Thymus (tissue), 11 donors: Measurements from ENCODE around the gene STS. TPM values are rescaled to one million over a fixed set of nuclear protein-coding genes. Genes with fewer than 3 reads are reported as not detected.

Experiments used
- DNase-seq, 9 donors: peaks; one replicate each; pipeline ENCODE4 v3.0.0-alpha.2; 2013; ENCODE audit warnings: low spot score in 9 of 9, low read depth in 6 of 9, missing footprints in 1 of 9
- H3K27ac ChIP-seq, 2 donors: one replicate each; pipeline ENCODE4 v1.5.1; 2013; ENCODE audit warnings: control low read depth in 1 of 2, low read depth in 1 of 2, low read length in 1 of 2, mild to moderate bottlenecking in 1 of 2, moderate library complexity in 1 of 2
- H3K27me3 ChIP-seq, 2 donors: one replicate each; pipeline ENCODE4 v1.5.1; 2013; ENCODE audit warnings: low read length in 1 of 2; ENCODE audit not compliant: control insufficient read depth in 2 of 2, insufficient read depth in 1 of 2
- H3K36me3 ChIP-seq, 2 donors: one replicate each; pipeline ENCODE4 v1.5.1; 2013; ENCODE audit warnings: low read length in 1 of 2, mild to moderate bottlenecking in 1 of 2, moderate library complexity in 1 of 2; ENCODE audit not compliant: control insufficient read depth in 2 of 2, insufficient read depth in 2 of 2
- H3K4me1 ChIP-seq, 2 donors: one replicate each; pipeline ENCODE4 v1.5.1; 2013; ENCODE audit warnings: low read length in 2 of 2; ENCODE audit not compliant: control insufficient read depth in 2 of 2, insufficient read depth in 2 of 2
- H3K4me3 ChIP-seq, 2 donors: one replicate each; pipeline ENCODE4 v1.5.1; 2013; ENCODE audit warnings: low read length in 2 of 2, control low read depth in 1 of 2, mild to moderate bottlenecking in 1 of 2
- H3K9me3 ChIP-seq, 2 donors: one replicate each; pipeline ENCODE4 v1.5.1; 2013; ENCODE audit warnings: low read length in 1 of 2, mild to moderate bottlenecking in 1 of 2; ENCODE audit not compliant: control insufficient read depth in 2 of 2, insufficient read depth in 1 of 2
- WGBS: extraction: QIAGEN DNeasy Blood & Tissue Kit; methylation state at CpG from one replicate; pipeline ENCODE4 v1.1.7; 2013; 5-methylcytosine and 5-hydroxymethylcytosine counted together
- polyA plus RNA-seq: library from polyadenylated mRNA; stranded (reverse); fragments of 200-250 nt; gene quantifications from one replicate; pipeline ENCODE4 v1.2.3, GENCODE V29; 2013
- total RNA-seq: library from RNA; stranded (reverse); fragments of 120-200 nt; gene quantifications from one replicate; pipeline ENCODE4 v1.2.4, GENCODE V29; 2013
- donor health status: healthy.

The STS gene
- total and polyA plus RNA-seq, 2 donors = 1.3 to 5.8 TPM

DNA sequence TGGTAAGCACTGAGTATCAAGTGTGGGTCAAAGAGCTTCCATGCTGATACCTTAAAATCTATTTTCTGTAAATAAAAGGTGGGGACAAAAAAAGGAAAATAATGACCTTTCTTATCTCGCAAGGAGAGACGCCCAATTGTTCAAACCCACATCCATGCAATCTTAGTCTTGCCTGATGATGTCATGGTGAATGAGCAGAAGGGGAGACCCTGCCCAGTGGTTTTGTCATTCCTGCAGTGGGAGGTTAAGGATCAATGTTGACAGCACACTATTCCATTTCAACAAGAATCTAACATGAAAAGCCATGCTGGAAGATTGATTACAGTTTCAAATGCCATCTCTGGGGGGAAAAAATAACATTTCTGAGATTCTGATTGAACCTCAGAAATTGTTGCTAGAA is 41.2 kb downstream of the STS start:
- no peak overlapping the region for H3K27ac ChIP-seq
- H3K27me3 ChIP-seq = no peaks in the 10 kb centered on the region
- no peak for DNase-seq
- 94% methylated on average over 2 of the region's 2 CpGs for WGBS
- no peaks in the 10 kb centered on the region for H3K9me3 ChIP-seq
- H3K36me3 ChIP-seq = no peaks in the 10 kb centered on the region
- no peaks in the 10 kb centered on the region for H3K4me1 ChIP-seq
- H3K4me3 ChIP-seq = no peak overlapping the region

DNA sequence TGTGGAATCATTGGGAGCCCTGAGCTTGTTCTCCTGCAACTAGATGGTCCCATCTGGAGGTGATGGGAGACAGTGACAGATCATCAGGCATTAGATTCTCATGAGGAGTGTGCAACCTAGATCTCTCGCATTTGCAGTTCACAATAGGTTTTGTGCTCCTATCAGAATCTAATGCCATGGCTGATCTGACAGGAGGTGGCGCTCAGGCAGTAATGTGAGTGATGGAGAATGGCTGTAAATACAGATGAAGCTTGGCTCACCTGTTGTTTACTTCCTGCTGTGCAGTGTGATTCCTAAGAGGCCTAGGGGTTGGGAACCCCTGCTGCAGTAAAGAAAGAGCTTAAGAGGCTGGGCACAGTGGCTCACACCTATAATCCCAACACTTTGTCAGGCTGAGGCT is 42.6 kb downstream of the STS start:
- Histone ChIP-seq H3K27me3 (no peaks in the 10 kb centered on the region), H3K4me1 (no peaks in the 10 kb centered on the region), H3K27ac (no peak overlapping the region), H3K4me3 (no peak overlapping the region), H3K36me3 (peaks cover 0 to 3% of the 10 kb centered on the region in 2 donors), H3K9me3 (no peaks in the 10 kb centered on the region)
- no peak for DNase-seq
- 98% methylated on average over 2 of the region's 2 CpGs for WGBS

DNA sequence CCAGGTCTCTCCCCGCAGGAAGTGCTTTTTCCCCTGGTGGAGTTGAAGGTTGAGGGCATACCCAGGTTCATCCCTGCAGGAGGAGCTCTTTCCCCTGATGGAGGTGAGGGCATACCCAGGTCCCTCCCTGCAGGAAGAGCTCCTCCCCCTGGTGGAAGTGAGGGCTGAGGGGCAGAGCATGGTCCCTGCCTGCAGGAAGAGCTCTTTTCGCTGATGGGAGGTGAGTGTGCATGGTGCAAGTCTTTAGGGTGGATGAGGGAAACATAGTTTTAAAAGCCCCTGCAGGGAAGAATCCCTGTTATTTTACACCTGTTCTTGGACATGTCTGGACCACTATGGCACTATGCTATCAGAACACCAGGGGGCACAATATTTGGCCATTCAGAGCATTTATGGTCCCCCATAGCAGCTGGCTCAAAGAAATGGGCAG is 44.2 kb downstream of the STS start:
- H3K9me3 ChIP-seq = no peaks in the 10 kb centered on the region
- 94% methylated on average over 2 of the region's 2 CpGs for WGBS
- DNase-seq = no peak
- no peaks in the 10 kb centered on the region for H3K27me3 ChIP-seq
- peaks cover 0 to 5% of the 10 kb centered on the region in 2 donors for H3K36me3 ChIP-seq
- H3K4me3 ChIP-seq = no peak overlapping the region
- H3K27ac ChIP-seq = no peak overlapping the region
- H3K4me1 ChIP-seq = no peaks in the 10 kb centered on the region

DNA sequence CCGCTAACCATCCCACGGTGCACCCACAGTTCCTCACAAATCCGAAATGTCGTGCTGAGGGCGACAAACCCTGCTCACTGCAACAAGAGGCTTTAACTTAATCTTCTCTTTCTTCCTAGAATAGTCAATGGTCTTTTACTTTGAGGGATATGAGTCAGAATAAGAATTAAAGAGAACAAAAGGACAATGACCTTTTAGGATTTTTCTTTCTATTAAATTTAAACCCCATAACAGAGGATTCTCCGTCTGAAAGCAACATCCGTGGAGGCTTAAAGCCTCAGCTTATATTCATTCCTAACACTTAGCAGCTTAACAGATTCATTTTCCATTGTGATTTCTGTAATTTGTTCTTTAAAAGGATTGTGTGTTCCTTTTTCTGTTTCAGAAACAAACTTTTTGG is 45.4 kb downstream of the STS start:
- WGBS = over 99% methylated on average over 7 of the region's 7 CpGs
- no peak overlapping the region for H3K27ac ChIP-seq
- no peaks in the 10 kb centered on the region for H3K27me3 ChIP-seq
- no peaks in the 10 kb centered on the region for H3K9me3 ChIP-seq
- DNase-seq = no peak
- no peaks in the 10 kb centered on the region for H3K4me1 ChIP-seq
- H3K4me3 ChIP-seq = no peak overlapping the region
- peaks cover 0 to 7% of the 10 kb centered on the region in 2 donors for H3K36me3 ChIP-seq

DNA sequence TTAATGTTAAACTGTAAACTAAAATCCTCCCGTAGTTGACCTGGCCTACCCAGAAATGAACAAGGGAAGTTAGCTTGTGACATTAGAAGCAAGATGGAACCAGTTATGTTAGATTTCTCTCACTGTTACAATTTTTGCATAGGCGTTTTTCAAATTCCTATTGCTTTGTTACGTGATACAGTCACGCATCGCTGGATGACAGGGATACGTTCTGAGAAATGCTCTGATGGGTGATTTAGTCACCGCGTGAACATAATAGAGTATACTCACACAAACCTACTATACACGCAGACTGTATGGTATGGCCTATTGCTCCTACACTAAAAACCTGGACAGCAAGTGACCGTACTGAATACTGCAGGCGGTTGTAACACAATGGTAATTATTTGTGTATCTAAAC is 47.1 kb downstream of the STS start:
- WGBS = 97% methylated on average over 11 of the region's 11 CpGs
- H3K27me3 ChIP-seq = no peaks in the 10 kb centered on the region
- H3K27ac ChIP-seq = no peak overlapping the region
- no peak for DNase-seq
- no peaks in the 10 kb centered on the region for H3K4me1 ChIP-seq
- no peaks in the 10 kb centered on the region for H3K9me3 ChIP-seq
- no peak overlapping the region for H3K4me3 ChIP-seq
- H3K36me3 ChIP-seq = peaks cover 0 to 7% of the 10 kb centered on the region in 2 donors

Other genes starting within 250 kb of the STS start
- 18.8 TPM for gene PUDP, start 441 bp downstream of the STS start, total RNA-seq
- gene PUDP, start 441 bp downstream of the STS start, polyA plus RNA-seq = 7.9 TPM